H1 (cell line): ENCODE measurements around the gene CMSS1.

Experiments
- BACH1 ChIP-seq: IDR thresholded peaks from 2 replicates; pipeline ENCODE4 v1.6.1; 2012; ENCODE audit warnings: low read length, improper control_type of control experiment
- CREB1 ChIP-seq: IDR thresholded peaks from 2 replicates; pipeline ENCODE4 v1.6.1; 2012; ENCODE audit warnings: inconsistent platforms
- EP300 ChIP-seq, 2 experiments: IDR thresholded peaks; 1 replicate in 1 of 2; 2 replicates in 1 of 2; pipeline ENCODE4 v1.6.1; 2011 to 2012; ENCODE audit warnings: low read depth in 2 of 2, low read length in 2 of 2, mild to moderate bottlenecking in 2 of 2, borderline replicate concordance in 1 of 2, inconsistent platforms in 1 of 2, moderate library complexity in 1 of 2
- POLR2A ChIP-seq, 2 experiments: IDR thresholded peaks; 1 replicate in 1 of 2; 2 replicates in 1 of 2; pipeline ENCODE4 v1.6.1; 2011; ENCODE audit warnings: low read depth in 2 of 2, low read length in 2 of 2, mild to moderate bottlenecking in 2 of 2; ENCODE audit errors: control extremely low read depth in 1 of 2
- TBP ChIP-seq: IDR thresholded peaks from 2 replicates; pipeline ENCODE4 v1.6.1; 2011; ENCODE audit warnings: low read depth, low read length, improper control_type of control experiment
- TF ChIP-seq, protein P1 (sequence below), 3 experiments: IDR thresholded peaks; 1 replicate in 2 of 3; 2 replicates in 1 of 3; pipeline versions ENCODE4 v1.5.1 to v1.6.1; 2011; ENCODE audit warnings: low read length in 3 of 3, mild to moderate bottlenecking in 3 of 3, inconsistent platforms in 2 of 3, low read depth in 1 of 3, moderate library complexity in 1 of 3; ENCODE audit not compliant: insufficient read depth in 1 of 3; ENCODE audit errors: control extremely low read depth in 1 of 3

GRCh38 chr3:100104817-100105413 lies 287.3 kb downstream of the CMSS1 start:
- TF ChIP-seq, protein P1, sequence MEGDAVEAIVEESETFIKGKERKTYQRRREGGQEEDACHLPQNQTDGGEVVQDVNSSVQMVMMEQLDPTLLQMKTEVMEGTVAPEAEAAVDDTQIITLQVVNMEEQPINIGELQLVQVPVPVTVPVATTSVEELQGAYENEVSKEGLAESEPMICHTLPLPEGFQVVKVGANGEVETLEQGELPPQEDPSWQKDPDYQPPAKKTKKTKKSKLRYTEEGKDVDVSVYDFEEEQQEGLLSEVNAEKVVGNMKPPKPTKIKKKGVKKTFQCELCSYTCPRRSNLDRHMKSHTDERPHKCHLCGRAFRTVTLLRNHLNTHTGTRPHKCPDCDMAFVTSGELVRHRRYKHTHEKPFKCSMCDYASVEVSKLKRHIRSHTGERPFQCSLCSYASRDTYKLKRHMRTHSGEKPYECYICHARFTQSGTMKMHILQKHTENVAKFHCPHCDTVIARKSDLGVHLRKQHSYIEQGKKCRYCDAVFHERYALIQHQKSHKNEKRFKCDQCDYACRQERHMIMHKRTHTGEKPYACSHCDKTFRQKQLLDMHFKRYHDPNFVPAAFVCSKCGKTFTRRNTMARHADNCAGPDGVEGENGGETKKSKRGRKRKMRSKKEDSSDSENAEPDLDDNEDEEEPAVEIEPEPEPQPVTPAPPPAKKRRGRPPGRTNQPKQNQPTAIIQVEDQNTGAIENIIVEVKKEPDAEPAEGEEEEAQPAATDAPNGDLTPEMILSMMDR (IDR thresholded peaks at IDR 0.05; ENCODE audit: control extremely low read depth in 1 of 3, insufficient read depth in 1 of 3, low read depth in 1 of 3, low read length in 3 of 3) = no peak
- TF ChIP-seq BACH1 (no peak), CREB1 (no peak), TBP (no peak), POLR2A (IDR thresholded peaks at IDR 0.05; ENCODE audit: control extremely low read depth in 1 of 2, low read depth in 2 of 2, low read length in 2 of 2) (no peak), EP300 (IDR thresholded peaks at IDR 0.05; ENCODE audit: borderline replicate concordance in 1 of 2, low read depth in 2 of 2, low read length in 2 of 2) (no peak)
